Measurements from ENCODE around the gene EVA1A. TPM values are rescaled to one million over a fixed set of nuclear protein-coding genes. Genes with fewer than 3 reads are reported as not detected.

Gene EVA1A
- total and polyA plus RNA-seq, 2 of the 8 experiments (the other 6 are each of a cell fraction or from before 2014, with no cell fraction given), result 2.4 to 4.3 TPM

DNA sequence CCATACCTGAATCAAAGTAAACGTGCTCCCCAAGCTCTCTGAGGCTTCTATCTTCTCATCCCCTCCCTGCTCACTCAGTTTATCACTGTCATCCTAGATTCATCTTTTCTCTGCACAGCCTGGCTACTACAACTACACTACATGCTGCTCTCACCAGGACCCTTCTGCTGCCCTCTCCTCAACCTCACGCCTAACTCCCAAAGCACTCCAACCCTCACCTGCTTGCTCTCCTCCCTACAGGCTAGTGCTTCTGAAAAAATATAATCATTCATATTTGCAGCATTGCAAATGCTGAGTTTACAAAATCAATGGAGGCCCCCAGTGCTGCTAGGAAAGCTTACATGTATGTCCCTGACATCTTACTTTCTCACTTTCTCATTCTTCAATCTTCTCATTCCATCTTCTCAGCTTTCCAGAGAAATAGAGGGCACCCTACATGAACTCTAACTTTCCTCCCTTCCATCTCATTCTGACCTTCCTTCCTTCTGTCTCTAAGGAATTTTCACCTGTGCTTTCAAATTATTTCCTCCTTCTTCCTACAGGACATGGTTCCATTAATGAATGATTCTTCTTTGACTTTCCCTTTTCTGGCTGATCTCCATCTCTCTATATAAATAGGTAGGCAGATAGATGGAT lies 36.3 kb downstream of the EVA1A start (continued):
- TF ChIP-seq, protein P1, sequence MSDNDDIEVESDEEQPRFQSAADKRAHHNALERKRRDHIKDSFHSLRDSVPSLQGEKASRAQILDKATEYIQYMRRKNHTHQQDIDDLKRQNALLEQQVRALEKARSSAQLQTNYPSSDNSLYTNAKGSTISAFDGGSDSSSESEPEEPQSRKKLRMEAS (IDR thresholded peaks at IDR 0.05), result no peak

Measured in H1 (cell line).